SIG-M5 treated with dmso at 0.1 percent for 504 hours (cell line): ENCODE data around the gene SFSWAP.
A peak's percentile ranks its signal among the peaks of the same experiment; 100 is the strongest.
"Not testable (repeated sequence)": the region's sequence is repeated elsewhere in the genome, so short reads cannot be mapped to it uniquely, and the experiment has no call there.

Experiments used
- DNase-seq: peaks from one replicate; lab custom pipeline; 2025; ENCODE audit not compliant: unreplicated experiment; lab: John Stamatoyannopoulos, UW

The SFSWAP gene

DNA sequence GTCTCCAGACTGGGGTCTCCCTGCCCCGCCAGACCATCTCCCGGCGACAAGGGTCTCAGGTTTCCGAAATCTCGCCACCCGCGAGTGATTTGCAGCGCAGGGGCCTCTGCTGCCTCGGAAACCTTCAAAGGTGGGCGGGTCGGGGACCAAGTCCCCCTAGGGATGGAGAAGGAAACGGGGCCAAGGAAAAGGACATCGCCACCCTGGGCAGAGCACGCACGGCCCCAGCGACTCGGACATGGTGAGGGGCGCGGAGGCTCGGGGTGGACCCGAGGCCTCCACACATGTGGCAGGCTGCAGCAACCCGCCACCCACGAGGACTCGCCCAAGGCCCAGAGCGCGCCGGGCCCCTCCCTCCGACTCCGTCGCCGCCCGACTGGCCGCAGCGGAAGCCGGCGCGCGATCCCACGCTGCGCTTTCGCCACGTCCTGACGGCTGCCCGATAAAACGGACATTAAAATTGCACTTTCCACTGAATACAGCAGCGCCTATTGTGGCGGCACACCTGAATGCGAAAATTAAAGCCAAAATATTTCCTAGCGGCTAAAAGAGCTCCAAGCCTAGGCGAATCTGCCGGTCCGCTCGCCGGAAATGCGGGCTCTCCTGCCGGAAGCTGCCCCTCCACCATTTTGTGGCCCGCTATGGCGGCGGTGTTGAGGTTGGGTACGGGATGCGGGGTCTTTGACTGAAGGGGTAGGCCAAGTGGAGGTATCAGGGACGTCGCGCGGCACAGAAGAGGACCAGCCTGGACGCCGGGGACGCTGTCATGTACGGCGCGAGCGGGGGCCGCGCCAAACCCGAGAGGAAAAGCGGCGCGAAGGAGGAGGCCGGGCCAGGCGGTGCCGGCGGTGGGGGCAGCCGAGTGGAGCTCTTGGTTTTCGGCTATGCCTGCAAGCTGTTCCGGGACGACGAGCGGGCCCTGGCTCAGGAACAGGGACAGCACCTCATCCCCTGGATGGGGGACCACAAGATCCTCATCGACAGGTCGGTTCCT is at the start of gene SFSWAP:
Gene SFSWAP (plus strand): TSS at position 627 of the 994 bp plus-strand sequence. CDS start 140 bp downstream, at position 767.
- peak; percentile 66 for DNase-seq

DNA sequence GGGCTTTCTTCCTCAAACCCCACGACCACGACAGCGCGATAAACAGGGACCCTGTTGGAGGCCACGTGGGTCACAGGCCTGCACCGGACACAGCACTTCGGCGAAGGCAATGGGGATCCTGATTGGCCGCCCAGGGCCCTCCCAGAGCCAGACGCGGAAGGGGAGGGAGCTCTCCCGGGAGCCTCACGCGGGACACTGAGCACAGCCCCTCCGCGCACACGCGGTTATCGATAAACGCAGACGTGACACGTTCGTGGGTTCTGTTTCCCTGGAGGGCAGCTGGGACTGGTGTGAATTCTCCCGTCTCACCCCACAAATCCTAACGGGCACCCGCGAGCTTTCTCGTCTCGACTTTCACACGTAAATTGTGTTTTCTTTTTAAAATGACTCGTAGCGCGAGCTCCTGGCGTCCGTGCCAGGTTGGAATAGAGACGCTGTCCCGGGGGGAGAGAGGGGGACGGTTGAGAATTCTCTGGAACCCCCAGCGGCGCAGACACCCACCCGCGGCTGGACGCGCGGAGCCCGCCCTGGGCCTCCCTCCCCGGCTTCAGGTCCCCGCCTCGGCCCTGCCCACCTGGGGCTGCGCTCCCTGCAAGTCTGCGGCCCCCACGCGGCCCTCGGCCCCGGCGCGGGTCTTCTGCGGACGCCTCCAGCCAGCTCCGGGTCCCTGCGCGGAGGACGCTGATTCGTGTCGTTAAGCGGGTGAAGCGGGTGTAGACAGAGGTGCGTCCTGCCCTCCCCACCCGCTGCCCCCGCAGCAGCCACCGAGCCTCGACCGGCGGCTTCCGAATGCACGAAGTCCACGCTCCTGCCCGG is 49.5 kb upstream of the SFSWAP start:
- DNase-seq = not testable (repeated sequence)

DNA sequence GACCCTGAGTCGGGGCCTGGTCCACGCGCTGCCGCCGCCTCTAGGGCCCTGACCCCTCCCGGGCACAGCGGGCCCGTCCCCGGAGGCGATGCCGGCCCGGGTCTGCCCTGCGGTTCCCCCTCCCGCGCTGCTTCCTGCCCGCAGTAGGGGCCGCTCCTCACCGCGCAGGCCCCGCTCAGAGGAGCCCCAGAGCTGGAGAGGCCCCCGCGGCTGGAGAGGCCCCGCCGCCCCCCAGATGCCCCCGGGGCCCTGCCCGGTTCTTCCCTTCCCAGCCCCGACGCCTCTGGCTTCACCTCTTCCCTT is 49.0 kb upstream of the SFSWAP start:
- not testable (repeated sequence) for DNase-seq

DNA sequence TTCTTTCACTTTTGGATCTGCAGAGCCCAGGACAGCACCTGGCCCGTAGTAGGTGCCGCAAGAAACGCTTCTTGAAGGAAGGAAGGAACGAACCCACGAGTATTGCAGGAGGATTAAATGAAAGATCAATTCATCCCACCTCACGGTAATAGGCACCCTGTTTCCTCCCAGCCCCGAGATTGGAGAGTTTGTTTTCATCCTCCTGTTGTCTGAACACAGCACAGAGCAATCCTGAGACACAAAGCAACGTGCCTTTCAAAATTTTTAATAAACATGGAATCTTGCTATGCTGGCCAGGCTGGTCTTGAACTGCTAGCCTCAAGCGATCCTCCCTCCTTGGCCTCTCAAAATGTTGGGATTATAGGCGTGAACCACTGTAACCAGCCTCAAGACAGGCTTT is 48.5 kb upstream of the SFSWAP start:
- not testable (repeated sequence) for DNase-seq

DNA sequence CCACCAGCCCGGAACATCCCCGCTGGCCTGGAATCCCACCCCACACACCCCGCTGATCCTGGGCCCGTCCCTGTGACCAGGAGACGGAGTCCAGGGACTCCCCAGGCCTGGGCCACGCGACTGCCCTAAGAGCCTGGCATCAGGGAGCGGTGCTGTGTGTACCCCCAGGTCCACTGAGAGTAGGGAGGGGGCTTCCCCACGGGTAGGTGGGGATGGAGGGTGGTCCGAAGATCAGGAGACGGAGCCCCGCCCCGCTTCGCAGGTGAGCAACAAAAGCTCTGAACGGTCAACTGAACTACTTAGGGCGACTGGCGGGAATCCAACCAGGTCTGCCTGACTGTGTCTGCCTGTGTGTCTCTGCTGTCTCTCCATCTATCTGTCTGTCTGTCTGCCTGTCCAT is 45.2 kb upstream of the SFSWAP start:
- DNase-seq = not testable (repeated sequence)

DNA sequence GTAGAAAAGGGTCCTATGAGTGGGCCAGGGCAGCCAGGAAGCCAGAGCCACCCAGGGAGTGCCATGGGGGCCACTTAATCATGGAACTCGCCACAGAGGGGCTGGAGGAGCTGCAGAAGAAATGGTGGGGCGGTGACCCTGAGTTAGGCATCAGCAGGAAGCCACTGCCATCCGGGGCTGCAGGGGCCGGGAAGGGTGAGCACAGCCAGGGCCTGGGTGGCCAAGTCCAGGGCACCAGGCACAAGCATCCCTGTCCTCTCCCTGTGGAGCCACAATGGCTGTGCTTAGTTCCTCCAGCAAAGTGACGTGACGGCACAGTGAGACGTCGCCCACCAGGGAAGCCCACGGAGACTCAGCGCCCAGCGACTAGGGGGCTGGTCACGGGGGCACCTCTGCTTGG is 44.4 kb upstream of the SFSWAP start:
- DNase-seq = not testable (repeated sequence)

DNA sequence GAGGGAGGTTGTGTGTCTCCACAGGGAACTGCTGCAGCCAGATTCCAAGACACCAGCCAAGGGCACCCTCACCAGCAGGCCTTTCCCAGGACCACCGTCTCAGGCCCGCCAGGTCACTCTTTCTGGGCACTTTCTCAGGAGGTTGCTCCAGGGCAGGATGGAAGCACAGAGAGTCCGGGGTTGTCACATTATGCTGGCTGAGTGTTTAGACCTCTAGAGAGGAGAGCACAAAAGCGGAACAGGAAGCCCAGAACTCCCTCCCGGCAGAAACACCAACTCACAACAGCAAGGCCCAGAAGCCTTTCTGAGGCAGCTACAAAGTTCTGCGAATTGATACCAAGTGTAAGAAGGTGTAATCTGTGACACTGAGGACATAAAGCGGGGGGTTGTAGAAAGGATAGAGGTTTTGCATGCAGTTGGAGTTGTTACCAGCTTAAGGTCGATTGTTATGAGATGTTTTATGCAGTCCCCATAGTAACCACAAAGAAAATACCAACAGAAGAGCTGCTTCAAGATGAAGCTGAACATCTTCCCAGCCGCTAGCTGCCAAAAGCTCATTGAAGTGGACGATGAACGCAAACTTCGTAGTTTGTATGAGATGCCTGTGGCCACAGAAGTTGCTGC is 43.8 kb upstream of the SFSWAP start:
- not testable (repeated sequence) for DNase-seq

DNA sequence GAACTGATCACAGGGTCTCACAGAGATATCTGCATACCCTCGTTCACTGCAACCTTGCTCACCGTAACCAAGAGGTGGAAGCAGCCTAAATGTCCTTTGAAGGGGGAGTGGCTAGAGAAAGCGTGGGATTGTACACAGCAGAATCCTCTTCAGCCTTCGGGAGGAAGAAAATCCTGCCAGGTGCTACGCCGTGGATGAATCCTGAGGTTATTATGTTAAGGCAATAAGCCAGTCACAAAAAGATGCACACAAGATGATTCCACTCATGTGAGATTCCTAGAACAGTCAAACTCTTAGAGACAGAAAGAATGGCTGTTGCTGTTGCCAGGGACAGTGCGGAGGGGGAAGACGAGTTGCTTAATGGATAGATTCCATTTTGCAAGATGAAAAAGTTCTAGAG is 39.6 kb upstream of the SFSWAP start:
- no peak for DNase-seq

DNA sequence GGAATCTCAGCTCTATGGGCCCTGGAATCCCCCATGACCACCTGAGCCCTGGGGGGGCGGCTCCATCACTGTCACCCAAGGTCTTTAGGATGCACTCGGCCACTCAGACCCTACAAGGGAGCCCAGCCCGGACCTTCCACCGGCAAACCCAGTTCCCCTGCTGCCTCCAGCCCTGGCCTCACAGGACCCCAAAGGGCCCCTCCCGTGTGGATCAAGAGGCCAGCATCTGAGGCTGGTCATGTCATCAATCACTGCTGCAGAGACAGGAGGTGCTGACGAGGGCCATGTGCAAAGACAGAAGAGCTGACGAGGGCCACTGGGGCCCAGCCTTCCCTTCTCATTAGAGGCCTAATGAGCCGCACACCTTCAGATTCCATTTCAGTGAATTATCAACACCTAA is 39.0 kb upstream of the SFSWAP start:
- no peak for DNase-seq

DNA sequence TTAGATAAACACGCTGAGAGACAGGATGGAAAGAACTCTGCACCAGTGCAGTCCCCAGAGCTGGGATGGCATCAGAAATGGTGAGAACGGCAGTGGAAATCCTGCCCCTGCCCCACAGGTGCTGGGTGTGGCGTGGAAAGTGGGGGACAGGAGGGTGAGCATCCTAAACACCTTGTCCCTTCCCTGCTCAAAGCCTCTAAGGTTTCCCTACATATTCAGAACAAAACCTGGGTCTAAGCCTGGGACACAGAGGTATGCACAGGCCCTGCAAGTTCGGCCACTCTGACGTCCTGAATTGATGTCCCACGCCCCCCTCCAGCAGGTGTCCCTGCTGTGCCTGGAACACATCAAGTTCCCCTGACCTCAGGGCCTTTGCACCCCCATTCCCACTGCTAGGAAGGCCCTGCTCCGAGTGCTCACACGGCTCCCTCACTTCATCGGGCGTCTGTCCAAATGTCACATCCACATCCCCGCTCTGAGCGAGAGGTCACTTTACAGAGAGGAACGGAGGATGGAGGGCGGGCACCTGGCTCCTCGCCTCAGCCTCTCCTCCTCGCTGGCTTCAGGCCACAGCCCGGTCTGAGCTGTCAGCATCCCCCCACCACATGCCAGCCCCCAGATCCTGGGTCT is 38.5 kb upstream of the SFSWAP start:
- DNase-seq = no peak

DNA sequence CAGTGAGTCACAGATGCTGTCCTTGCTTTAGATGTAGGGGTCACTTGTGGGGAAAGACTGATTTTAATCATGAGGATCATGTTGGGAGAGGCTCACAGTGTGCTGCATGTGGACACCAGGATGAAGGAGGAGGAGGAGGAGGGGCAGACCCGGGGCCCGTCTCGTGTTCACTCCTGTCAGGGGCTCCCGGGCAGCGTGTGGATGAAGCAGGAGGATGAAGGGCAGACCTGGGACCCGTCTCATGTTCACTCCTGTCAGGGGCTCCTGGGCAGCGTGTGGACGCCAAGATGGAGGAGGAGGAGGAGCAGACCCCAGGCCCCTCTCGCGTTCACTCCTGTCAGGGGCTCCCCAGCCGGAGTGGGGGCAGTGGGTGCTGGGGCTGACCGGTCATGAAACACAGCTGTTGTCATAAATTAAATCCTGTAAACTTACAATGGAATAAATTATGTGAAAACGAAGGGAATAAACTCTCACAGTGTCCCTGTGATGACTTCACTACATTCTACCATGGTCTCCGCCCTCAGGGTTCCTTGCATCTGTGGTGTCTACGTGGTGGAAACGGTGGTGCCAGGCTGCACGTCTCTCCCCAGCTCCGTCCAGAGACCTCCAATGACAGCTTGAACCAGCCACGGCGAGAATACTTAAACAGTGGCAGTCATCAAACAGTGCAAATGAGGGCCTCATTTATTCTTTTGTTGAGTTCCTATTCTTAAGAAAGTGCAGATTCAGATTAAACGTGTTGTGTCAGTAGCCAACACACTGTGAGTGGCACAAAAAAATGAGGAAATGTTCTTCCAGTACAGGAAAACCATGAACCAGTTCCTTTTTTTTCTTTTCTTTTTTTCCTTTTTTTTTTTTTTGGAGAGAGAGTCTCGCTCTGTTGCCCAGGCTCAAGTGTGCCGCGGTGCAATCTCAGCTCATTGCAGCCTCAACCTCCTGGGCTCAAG is 37.7 kb upstream of the SFSWAP start:
- peak; percentile 17 for DNase-seq

DNA sequence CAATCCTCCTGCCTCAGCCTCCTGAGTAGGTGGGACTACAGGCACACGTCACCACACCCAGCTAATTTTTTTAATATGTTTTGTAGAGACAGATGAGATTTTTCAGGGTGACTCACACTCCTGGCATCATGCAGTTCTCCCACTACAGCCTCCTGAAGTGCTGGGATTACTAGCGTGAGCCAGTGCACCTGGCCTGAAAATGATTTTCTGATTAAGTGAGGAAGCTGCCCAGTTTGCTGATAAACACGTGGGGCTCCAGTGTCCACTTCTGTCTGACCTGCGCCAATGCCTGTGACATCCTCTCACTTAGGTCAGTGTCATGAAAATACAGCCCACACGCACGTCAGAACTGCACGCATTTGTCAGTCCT is 37.0 kb upstream of the SFSWAP start:
- DNase-seq = no peak

DNA sequence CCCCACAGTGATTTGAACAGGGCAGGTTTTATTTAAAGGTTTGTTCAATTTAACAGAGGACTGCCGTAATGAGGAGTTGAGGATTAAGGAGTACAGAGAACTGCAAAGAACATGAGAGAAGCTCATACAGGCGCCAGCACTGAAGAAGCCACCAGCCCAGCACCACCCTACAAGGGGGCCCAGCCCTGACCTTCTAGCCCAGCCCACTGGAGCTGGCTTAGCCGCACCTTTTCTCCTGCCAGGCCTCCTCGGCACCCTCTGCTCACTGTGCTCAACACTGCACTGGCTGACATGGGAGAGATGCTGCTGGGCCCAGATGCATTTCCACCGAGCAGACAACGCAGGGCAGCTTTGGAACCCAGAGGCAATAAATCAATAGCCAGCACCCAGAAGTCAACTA is 36.5 kb upstream of the SFSWAP start:
- DNase-seq = no peak

DNA sequence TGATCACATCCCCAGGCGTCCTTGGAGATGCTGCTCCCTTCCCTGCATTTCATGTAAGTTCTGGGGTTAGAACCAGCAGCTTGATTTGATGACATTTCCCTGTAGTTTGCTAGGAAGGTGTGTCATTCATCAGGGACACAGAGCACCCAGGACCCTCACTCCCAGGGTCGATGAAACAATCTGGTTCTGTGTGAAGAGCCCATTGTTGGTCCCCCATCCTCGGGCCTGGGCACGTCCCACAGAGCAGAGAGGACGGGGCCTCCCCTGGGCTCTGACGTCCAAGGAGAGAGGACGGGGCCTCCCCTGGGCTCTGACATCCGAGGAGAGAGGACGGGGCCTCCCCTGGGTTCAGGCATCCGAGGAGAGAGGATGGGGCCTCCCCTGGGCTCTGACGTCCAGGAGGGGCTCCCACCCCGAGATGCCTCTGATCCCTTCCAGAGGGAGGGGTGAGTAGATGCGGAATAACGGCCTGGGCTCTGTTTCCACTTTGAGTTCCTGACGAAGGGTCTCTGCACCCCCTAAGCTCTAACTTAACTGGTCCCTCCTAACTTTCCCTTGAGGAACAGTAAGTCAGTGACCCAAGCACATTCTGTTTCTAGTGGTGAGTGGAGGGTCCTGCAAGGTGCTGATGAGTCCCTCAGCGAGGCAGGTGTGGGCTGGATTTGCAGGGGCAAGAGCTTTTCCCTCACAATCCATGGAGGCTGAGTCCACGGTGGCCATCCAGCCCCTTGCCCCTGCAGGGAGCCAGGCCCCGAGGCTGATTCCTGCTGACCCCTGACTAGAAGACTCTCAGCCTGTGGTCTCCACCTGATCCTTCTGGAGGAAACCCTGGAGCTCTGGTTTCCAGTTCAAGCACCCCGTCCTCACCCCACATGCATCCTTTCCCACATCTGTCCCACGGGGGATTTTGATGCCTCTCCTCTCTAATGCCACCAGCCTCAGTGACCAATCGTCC is 35.5 kb upstream of the SFSWAP start:
- DNase-seq = no peak

DNA sequence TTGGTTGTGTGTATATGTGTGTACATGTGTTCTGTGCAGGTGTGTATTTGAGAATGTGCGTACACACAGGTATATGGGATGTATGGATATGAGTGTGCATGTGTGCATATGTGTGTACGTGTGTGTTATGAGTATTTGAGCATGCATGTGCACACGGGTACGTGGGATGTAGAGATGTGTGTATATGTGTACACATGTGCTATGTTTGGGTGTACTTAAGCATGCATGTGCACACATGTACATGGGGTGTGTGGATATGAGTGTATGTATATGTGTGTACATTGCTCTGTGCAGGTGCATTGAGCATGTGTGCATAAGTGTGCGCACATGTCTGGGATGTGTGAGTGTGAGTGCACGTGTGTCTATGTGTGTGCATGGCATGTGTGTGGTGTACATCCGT is 34.3 kb upstream of the SFSWAP start:
- DNase-seq = no peak

DNA sequence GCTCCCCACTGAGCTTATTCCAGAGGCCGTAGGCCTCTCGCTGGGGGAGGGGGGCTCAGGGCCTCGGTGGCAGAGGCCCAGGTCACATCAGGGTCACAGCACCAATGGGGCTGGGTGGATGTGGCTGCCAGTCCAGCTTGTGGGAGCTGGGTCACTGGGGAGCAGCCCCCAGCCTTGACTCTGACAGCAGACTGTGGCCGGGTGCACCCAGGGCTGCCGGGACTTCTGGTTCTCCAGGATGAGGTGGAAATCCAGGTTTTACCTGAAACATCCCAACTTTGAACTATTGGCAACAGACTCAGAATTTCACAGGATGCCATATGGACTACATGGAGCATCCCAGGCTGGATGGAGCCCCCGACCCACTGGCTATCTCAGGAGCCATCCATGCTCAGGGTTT is 33.8 kb upstream of the SFSWAP start:
- not testable (repeated sequence) for DNase-seq

DNA sequence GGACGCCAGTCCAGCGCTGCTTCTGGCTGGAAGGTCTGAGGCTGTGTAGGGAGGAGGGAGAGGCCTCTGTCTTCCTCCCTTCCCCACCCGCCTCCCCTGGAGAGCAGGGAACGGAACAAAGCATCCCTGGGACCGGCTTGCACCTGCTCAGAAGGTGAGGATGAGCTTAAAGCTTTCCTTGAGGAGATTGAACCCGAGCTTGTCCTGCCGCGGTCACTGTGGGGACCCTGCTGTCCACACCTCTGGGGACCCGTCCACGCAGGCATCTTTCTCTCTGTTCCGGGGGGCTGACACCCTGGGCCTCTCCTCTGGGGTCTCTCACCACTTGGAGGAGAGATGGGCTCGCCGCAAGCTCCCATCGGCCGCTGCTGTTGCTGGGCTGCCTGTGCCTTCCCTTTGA is 33.2 kb upstream of the SFSWAP start:
- no peak for DNase-seq

DNA sequence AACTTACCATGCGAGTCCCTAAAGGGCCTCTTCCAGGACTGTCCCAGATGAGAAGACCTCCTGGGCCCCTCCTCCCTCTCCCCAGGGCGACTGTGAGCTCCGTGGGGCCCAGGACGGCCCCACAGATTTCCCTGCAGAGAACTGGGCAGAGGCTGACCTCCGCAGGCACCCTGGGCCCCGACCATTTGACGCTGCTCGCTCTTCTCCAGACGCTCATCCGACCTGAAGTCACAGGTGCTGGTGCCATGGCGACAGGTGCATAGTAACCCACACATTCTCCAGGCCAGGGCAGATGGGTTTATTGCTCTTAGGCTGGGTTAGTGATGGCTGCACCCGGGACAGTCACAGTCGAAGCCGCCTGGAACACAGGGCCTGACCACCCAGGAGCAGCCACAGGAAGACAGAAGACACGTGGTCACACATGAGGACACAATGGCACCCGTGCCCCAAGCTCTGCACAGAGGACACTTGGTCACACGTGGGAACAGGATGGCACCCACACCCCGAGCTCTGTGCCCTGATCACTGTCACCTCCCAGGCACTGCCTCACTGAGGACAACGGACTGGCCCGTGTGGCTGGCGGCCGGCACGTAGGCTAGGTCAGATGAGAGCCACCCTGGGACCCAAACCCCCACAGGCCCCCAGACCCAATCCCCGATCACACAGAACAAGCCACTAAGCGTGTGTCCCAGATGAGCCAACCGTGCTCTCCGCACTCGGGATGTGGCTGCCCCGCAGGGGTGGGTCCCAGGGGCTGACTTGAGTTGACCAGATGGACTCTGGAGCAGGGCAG is 32.3 kb upstream of the SFSWAP start:
- not testable (repeated sequence) for DNase-seq
